GM12878 (cell line): ENCODE results near the gene FGF12.

Experiments used
- BHLHE40 ChIP-seq, 2 experiments: fragments of 450-650 bp in 1 of 2; IDR thresholded peaks; 2 replicates each; pipeline ENCODE4 v1.6.1; 2011 to 2017; ENCODE audit warnings: low read depth in 2 of 2, borderline replicate concordance in 1 of 2, improper control_type of control experiment in 1 of 2, low read length in 1 of 2, mild to moderate bottlenecking in 1 of 2
- CBX3 ChIP-seq: fragments of 200-600 bp; sonication (generic); IDR thresholded peaks from 2 replicates; pipeline ENCODE4 v1.6.1; 2016; ENCODE audit warnings: low read depth, borderline replicate concordance
- JUND ChIP-seq: IDR thresholded peaks from 2 replicates; pipeline ENCODE4 v1.6.1; 2012; ENCODE audit warnings: low read depth, mild to moderate bottlenecking, low read length, improper control_type of control experiment, moderate library complexity
- NR2C2 ChIP-seq: IDR thresholded peaks from 2 replicates; pipeline ENCODE4 v1.6.1; 2011; ENCODE audit warnings: borderline replicate concordance, low read depth; ENCODE audit not compliant: control insufficient read depth, insufficient read length
- POLR2A ChIP-seq: IDR thresholded peaks from 2 replicates; pipeline ENCODE4 v1.6.1; 2011; ENCODE audit warnings: low read depth, mild to moderate bottlenecking, low read length
- POLR2AphosphoS5 ChIP-seq: IDR thresholded peaks from 2 replicates; pipeline ENCODE4 v1.6.1; 2011; ENCODE audit warnings: mild to moderate bottlenecking, low read length, inconsistent platforms
- TBL1XR1 ChIP-seq: IDR thresholded peaks from 2 replicates; pipeline ENCODE4 v1.6.1; 2012; ENCODE audit warnings: low read depth, low read length, improper control_type of control experiment
- TCF7 ChIP-seq: IDR thresholded peaks from 2 replicates; pipeline ENCODE4 v1.6.1; 2014; ENCODE audit warnings: antibody characterized with exemption, borderline replicate concordance
- ZNF24 ChIP-seq: fragments of 450-650 bp; IDR thresholded peaks from 2 replicates; pipeline ENCODE4 v1.6.1; 2017; ENCODE audit warnings: antibody characterized with exemption, mild to moderate bottlenecking
- ZNF384 ChIP-seq: IDR thresholded peaks from 2 replicates; pipeline ENCODE4 v1.6.1; 2012; ENCODE audit warnings: low read depth, mild to moderate bottlenecking, low read length, improper control_type of control experiment, borderline replicate concordance
- TF ChIP-seq, protein P1 (sequence below): fragments of 450-650 bp; formaldehyde crosslinking; IDR thresholded peaks from 2 replicates; pipeline ENCODE4 v1.5.0; 2022; ENCODE audit warnings: mild to moderate bottlenecking, missing genetic modification characterization
- TF ChIP-seq, protein P2 (sequence below), 3 experiments: IDR thresholded peaks in 2 of 3; conservative IDR thresholded peaks in 1 of 3; 2 replicates each; pipeline ENCODE4 v1.5.1; 2011; ENCODE audit warnings: low read depth in 3 of 3, low read length in 3 of 3, mild to moderate bottlenecking in 3 of 3, control low read depth in 2 of 3, moderate library complexity in 2 of 3, inconsistent platforms in 1 of 3, mixed read lengths in 1 of 3; ENCODE audit not compliant: control insufficient read depth in 2 of 3, insufficient read depth in 1 of 3; ENCODE audit errors: extremely low read depth in 1 of 3
- TF ChIP-seq, protein P3 (sequence below): IDR thresholded peaks from 2 replicates; pipeline ENCODE4 v1.6.1; 2012; ENCODE audit warnings: low read depth, low read length, improper control_type of control experiment
- TF ChIP-seq, protein P4 (sequence below): fragments of 450-650 bp; conservative IDR thresholded peaks from 2 replicates; pipeline ENCODE4 v1.6.1; 2017; ENCODE audit warnings: mild to moderate bottlenecking, moderate library complexity

DNA sequence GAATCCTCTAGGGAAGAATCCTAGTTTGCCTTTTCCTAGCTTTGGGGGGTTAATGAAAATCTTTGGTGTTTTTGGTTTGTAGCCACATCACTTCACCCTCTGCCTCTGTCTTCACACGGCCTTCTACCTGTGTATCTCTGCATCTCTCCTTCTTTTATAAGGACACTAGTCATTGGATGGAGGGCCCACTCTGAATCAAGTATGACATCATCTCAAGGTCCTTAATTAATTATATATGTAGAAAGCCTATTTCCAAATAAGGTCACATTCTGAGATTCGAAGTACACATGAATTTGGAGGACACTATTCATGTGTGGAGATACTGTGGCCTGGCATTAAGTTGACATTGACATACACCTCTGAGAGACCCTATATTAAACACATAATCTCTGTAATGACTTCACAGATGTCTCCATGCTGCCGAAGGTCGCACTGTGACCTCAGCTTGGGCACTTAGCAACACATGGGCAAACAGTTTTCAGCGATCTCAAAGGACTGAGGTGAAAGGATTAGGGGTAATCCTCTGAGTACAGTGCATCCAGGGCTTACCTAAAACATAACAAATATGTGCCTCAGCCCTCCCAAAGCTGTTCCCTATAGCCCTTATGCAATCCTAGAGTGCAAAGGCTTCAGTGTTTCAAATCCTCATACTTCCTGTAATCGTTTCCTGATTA is 446.0 kb downstream of the FGF12 start:
- TF ChIP-seq, protein P1, sequence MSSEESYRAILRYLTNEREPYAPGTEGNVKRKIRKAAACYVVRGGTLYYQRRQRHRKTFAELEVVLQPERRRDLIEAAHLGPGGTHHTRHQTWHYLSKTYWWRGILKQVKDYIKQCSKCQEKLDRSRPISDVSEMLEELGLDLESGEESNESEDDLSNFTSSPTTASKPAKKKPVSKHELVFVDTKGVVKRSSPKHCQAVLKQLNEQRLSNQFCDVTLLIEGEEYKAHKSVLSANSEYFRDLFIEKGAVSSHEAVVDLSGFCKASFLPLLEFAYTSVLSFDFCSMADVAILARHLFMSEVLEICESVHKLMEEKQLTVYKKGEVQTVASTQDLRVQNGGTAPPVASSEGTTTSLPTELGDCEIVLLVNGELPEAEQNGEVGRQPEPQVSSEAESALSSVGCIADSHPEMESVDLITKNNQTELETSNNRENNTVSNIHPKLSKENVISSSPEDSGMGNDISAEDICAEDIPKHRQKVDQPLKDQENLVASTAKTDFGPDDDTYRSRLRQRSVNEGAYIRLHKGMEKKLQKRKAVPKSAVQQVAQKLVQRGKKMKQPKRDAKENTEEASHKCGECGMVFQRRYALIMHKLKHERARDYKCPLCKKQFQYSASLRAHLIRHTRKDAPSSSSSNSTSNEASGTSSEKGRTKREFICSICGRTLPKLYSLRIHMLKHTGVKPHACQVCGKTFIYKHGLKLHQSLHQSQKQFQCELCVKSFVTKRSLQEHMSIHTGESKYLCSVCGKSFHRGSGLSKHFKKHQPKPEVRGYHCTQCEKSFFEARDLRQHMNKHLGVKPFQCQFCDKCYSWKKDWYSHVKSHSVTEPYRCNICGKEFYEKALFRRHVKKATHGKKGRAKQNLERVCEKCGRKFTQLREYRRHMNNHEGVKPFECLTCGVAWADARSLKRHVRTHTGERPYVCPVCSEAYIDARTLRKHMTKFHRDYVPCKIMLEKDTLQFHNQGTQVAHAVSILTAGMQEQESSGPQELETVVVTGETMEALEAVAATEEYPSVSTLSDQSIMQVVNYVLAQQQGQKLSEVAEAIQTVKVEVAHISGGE (CRISPR knock-in tag): no peak
- no peak for TF ChIP-seq ZNF384
- TF ChIP-seq, protein P2, sequence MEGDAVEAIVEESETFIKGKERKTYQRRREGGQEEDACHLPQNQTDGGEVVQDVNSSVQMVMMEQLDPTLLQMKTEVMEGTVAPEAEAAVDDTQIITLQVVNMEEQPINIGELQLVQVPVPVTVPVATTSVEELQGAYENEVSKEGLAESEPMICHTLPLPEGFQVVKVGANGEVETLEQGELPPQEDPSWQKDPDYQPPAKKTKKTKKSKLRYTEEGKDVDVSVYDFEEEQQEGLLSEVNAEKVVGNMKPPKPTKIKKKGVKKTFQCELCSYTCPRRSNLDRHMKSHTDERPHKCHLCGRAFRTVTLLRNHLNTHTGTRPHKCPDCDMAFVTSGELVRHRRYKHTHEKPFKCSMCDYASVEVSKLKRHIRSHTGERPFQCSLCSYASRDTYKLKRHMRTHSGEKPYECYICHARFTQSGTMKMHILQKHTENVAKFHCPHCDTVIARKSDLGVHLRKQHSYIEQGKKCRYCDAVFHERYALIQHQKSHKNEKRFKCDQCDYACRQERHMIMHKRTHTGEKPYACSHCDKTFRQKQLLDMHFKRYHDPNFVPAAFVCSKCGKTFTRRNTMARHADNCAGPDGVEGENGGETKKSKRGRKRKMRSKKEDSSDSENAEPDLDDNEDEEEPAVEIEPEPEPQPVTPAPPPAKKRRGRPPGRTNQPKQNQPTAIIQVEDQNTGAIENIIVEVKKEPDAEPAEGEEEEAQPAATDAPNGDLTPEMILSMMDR (IDR thresholded peaks at IDR 0.05 in 2 of 3, conservative IDR thresholded peaks at IDR 0.05 in 1 of 3; ENCODE audit: control insufficient read depth in 2 of 3, extremely low read depth in 1 of 3, insufficient read depth in 1 of 3, low read depth in 3 of 3, low read length in 3 of 3): no peak
- no peak for TF ChIP-seq BHLHE40 (IDR thresholded peaks at IDR 0.05; ENCODE audit: borderline replicate concordance in 1 of 2, low read depth in 2 of 2, low read length in 1 of 2)
- no peak for TF ChIP-seq TCF7
- no peak for TF ChIP-seq JUND
- TF ChIP-seq, protein P3, sequence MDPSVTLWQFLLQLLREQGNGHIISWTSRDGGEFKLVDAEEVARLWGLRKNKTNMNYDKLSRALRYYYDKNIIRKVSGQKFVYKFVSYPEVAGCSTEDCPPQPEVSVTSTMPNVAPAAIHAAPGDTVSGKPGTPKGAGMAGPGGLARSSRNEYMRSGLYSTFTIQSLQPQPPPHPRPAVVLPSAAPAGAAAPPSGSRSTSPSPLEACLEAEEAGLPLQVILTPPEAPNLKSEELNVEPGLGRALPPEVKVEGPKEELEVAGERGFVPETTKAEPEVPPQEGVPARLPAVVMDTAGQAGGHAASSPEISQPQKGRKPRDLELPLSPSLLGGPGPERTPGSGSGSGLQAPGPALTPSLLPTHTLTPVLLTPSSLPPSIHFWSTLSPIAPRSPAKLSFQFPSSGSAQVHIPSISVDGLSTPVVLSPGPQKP: no peak
- TF ChIP-seq POLR2AphosphoS5: no peak
- no peak for TF ChIP-seq CBX3
- TF ChIP-seq TBL1XR1: no peak
- TF ChIP-seq NR2C2: no peak
- no peak for TF ChIP-seq ZNF24
- no peak for TF ChIP-seq POLR2A
- TF ChIP-seq, protein P4, sequence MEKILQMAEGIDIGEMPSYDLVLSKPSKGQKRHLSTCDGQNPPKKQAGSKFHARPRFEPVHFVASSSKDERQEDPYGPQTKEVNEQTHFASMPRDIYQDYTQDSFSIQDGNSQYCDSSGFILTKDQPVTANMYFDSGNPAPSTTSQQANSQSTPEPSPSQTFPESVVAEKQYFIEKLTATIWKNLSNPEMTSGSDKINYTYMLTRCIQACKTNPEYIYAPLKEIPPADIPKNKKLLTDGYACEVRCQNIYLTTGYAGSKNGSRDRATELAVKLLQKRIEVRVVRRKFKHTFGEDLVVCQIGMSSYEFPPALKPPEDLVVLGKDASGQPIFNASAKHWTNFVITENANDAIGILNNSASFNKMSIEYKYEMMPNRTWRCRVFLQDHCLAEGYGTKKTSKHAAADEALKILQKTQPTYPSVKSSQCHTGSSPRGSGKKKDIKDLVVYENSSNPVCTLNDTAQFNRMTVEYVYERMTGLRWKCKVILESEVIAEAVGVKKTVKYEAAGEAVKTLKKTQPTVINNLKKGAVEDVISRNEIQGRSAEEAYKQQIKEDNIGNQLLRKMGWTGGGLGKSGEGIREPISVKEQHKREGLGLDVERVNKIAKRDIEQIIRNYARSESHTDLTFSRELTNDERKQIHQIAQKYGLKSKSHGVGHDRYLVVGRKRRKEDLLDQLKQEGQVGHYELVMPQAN: no peak
